Measurements from ENCODE around the gene FLNC.

Gene FLNC

GRCh38 chr7:128848289-128849155, 18.3 kb downstream of the FLNC start:
- H3K9me2 ChIP-seq (replicated peaks; ENCODE audit: insufficient read depth, low read length): no peaks in the 10 kb centered on the region
- no peak overlapping the region for H3K4me3 ChIP-seq (ENCODE audit: insufficient read depth, low read length, poor library complexity, severe bottlenecking)
- H3K36me3 ChIP-seq (ENCODE audit: low read length): no peaks in the 10 kb centered on the region
- no peaks in the 10 kb centered on the region for H4K20me1 ChIP-seq (ENCODE audit: low read depth, low read length)
- H2AFZ ChIP-seq (ENCODE audit: low read depth, low read length, severe bottlenecking): no peak overlapping the region
- H3K27me3 ChIP-seq (ENCODE audit: low read length): no peaks in the 10 kb centered on the region
- H3K4me2 ChIP-seq (ENCODE audit: low read depth, low read length, poor library complexity, severe bottlenecking): no peak overlapping the region
- no peak overlapping the region for H3K9ac ChIP-seq (ENCODE audit: low read length)
- TF ChIP-seq EZH2phosphoT487 (conservative IDR thresholded peaks at IDR 0.05; ENCODE audit: low read length) (no peak), CTCF (IDR thresholded peaks at IDR 0.05; ENCODE audit: insufficient read depth, low read length, poor library complexity, severe bottlenecking) (no peak)
- no peaks in the 10 kb centered on the region for H3K9me3 ChIP-seq (ENCODE audit: insufficient read depth, low read length)
- no peaks in the 10 kb centered on the region for H3K79me2 ChIP-seq (ENCODE audit: insufficient read depth, low read length)
- no peak overlapping the region for H3K27ac ChIP-seq (ENCODE audit: low read depth, low read length)
- H3F3A ChIP-seq (ENCODE audit: insufficient read depth): no peaks in the 10 kb centered on the region

- no peaks in the 10 kb centered on the region for H3K9me2 ChIP-seq (replicated peaks; ENCODE audit: insufficient read depth, low read length)
- H3K4me2 ChIP-seq (ENCODE audit: low read depth, low read length, poor library complexity, severe bottlenecking): no peak overlapping the region
- H3K9me3 ChIP-seq (ENCODE audit: insufficient read depth, low read length): no peaks in the 10 kb centered on the region
- no peaks in the 10 kb centered on the region for H3F3A ChIP-seq (ENCODE audit: insufficient read depth)
- no peaks in the 10 kb centered on the region for H3K79me2 ChIP-seq (ENCODE audit: insufficient read depth, low read length)
- H3K36me3 ChIP-seq (ENCODE audit: low read length): no peaks in the 10 kb centered on the region
- H2AFZ ChIP-seq (ENCODE audit: low read depth, low read length, severe bottlenecking): no peak overlapping the region
- H4K20me1 ChIP-seq (ENCODE audit: low read depth, low read length): no peaks in the 10 kb centered on the region
- H3K4me3 ChIP-seq (ENCODE audit: insufficient read depth, low read length, poor library complexity, severe bottlenecking): no peak overlapping the region
- no peak overlapping the region for H3K9ac ChIP-seq (ENCODE audit: low read length)
- no peaks in the 10 kb centered on the region for H3K27me3 ChIP-seq (ENCODE audit: low read length)
- no peak overlapping the region for H3K27ac ChIP-seq (ENCODE audit: low read depth, low read length)
- TF ChIP-seq CTCF (IDR thresholded peaks at IDR 0.05; ENCODE audit: insufficient read depth, low read length, poor library complexity, severe bottlenecking) (no peak), EZH2phosphoT487 (conservative IDR thresholded peaks at IDR 0.05; ENCODE audit: low read length) (no peak)
Observed at GRCh38 chr7:128849156-128849515, 18.9 kb downstream of the FLNC start.

GRCh38 chr7:128849804-128850490, 19.7 kb downstream of the FLNC start:
- Histone ChIP-seq H3K4me2 (ENCODE audit: low read depth, low read length, poor library complexity, severe bottlenecking) (no peak overlapping the region), H3K27me3 (ENCODE audit: low read length) (no peaks in the 10 kb centered on the region), H3K9me3 (ENCODE audit: insufficient read depth, low read length) (no peaks in the 10 kb centered on the region), H3K36me3 (ENCODE audit: low read length) (no peaks in the 10 kb centered on the region), H3K79me2 (ENCODE audit: insufficient read depth, low read length) (no peaks in the 10 kb centered on the region), H3F3A (ENCODE audit: insufficient read depth) (no peaks in the 10 kb centered on the region), H3K9me2 (replicated peaks; ENCODE audit: insufficient read depth, low read length) (no peaks in the 10 kb centered on the region), H2AFZ (ENCODE audit: low read depth, low read length, severe bottlenecking) (no peak overlapping the region), H3K27ac (ENCODE audit: low read depth, low read length) (no peak overlapping the region), H3K4me3 (ENCODE audit: insufficient read depth, low read length, poor library complexity, severe bottlenecking) (no peak overlapping the region), H3K9ac (ENCODE audit: low read length) (no peak overlapping the region), H4K20me1 (ENCODE audit: low read depth, low read length) (no peaks in the 10 kb centered on the region)
- TF ChIP-seq CTCF (IDR thresholded peaks at IDR 0.05; ENCODE audit: insufficient read depth, low read length, poor library complexity, severe bottlenecking) (no peak), EZH2phosphoT487 (conservative IDR thresholded peaks at IDR 0.05; ENCODE audit: low read length) (no peak)

Data from SU-DHL-6 (cell line).